ENCODE results near the gene CDH23.

- TF ChIP-seq CTCF (conservative IDR thresholded peaks at IDR 0.05; ENCODE audit: low read length): no peak
- TF ChIP-seq EZH2phosphoT487 (IDR thresholded peaks at IDR 0.05; ENCODE audit: borderline replicate concordance): no peak
Measured at GRCh38 chr10:71653044-71653443, 256.3 kb downstream of the CDH23 start.

All from Loucy (cell line).